ENCODE data around the gene IGFN1.
"Not testable (repeated sequence)": the region's sequence is repeated elsewhere in the genome, so short reads cannot be mapped to it uniquely, and the experiment has no call there.

The IGFN1 gene

GRCh38 chr1:201217851-201218250 lies 27.2 kb downstream of the IGFN1 start:
- DNase-seq (ENCODE audit: low read depth, low spot score), result no peak

DNA sequence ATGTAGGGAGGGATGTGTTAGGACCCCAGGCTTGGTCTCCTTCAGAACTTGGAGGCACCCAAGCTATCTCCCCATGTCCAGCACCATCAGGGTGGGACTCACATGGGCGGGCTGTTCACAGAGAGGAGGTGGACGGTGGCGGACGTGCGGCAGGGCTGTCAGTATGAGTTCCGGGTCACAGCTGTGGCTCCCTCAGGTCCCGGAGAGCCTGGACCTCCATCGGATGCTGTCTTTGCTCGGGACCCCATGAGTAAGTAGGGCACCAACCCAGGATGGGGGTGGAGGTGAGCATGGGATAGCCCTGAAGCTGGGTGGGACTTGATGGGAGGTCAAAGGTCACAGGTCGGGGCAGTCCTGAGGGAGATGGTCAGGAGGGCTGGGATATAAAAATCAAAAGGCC lies 27.8 kb downstream of the IGFN1 start:
- no peak for DNase-seq (ENCODE audit: low read depth, low spot score)

DNA sequence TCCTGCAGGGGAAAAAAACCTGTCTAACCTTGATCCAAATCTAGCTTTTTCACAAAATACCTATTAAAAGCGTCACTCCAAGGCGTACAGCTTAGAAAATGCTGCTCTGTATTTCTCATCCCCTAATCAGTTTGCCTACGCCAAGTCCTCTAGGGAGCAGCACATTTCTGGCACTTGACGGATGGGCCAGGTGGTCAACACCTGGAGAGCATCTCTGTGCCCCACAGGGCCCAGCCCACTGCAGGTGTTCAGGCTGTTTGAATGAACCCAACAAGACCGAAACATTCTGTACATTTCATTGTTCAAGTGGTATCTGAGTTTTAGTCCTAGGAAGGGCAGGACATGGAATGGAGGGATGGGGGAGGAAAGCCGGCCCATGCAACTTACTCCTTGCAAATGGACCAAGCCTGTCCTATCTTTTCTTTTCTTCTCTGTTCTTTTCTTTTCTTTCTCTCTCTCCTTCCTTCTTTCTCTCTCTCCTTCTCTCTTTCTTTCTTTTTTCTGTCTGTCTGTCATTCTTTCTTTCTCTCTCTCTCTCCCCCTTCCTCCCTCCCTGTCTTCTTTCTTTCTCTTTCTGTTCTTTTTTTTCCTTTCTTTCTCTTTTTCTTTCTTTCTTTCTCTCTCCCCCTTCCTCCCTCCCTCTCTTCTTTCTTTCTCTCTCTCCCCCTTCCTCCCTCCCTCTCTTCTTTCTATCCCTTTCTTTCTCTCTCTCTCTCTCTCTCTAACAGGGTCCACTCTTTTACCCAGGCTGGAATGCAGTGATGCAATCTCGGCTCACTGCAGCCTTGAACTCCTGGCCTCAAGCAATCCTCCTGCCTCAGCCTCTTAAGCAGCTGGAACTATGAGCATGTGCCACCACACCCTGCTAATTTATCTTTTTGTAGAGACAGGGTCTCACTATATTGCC lies 29.1 kb downstream of the IGFN1 start:
- no peak for DNase-seq (ENCODE audit: low read depth, low spot score)

DNA sequence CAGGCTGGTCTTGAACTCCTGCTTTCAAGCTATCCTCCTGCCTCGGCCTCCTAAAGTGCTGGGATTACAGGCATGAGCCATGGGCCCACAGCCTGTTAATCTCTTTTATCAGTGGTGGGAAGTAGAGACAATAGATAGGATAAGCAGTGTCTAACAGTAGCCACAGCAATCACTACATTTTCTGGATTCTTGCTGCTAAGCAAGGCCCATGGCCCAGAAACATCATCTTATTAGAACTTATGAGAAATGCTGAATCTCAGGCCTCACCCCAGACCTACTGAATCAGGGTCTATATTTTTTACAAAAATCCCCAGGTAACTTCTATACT lies 29.7 kb downstream of the IGFN1 start:
- no peak for DNase-seq (ENCODE audit: low read depth, low spot score)

- DNase-seq (ENCODE audit: low read depth, low spot score), result no peak
These were observed 30.7 kb downstream of the IGFN1 start for GRCh38 chr1:201221201-201221846.

DNA sequence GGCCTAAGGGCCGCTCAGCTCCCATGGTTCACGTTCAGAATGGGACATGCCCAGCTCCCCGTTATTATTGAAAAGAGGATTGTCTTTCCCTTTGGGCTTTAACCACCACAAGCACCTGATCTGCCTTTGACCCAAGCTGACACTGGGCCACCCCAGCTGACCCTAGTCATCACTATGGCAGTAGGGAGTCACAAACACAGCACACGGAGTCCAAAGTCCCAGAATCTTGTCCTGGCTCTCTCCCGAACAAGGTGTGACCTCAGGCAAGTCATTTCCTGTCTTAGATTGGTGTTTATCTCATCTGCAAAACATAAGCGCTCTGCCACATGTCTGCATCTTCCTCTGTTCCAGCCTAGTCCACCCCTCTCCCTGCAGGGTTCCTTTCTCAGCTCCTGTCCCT lies 31.5 kb downstream of the IGFN1 start:
- DNase-seq (ENCODE audit: low read depth, low spot score), result no peak

GRCh38 chr1:201223852-201224665 lies 33.4 kb downstream of the IGFN1 start:
- no peak for DNase-seq (ENCODE audit: low read depth, low spot score)

GRCh38 chr1:201224666-201225370 lies 34.2 kb downstream of the IGFN1 start:
- DNase-seq (ENCODE audit: low read depth, low spot score), result no peak

DNA sequence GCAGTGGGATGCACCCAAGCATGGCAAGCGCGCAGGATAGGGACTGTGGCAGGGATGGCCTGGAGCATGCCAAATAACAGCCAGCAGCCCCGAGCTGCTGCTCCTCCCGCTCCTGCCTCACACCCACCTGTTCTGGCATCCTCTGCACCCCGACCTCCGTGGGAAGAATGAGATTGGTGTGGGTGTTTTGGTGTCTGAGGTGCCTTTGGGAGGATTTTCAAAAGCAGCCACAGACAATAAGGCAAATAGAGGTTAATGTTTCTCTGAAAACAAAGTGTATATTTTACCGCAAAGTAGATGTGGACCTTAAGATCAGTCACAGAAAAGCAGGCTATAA lies 35.5 kb downstream of the IGFN1 start:
- no peak for DNase-seq (ENCODE audit: low read depth, low spot score)

DNA sequence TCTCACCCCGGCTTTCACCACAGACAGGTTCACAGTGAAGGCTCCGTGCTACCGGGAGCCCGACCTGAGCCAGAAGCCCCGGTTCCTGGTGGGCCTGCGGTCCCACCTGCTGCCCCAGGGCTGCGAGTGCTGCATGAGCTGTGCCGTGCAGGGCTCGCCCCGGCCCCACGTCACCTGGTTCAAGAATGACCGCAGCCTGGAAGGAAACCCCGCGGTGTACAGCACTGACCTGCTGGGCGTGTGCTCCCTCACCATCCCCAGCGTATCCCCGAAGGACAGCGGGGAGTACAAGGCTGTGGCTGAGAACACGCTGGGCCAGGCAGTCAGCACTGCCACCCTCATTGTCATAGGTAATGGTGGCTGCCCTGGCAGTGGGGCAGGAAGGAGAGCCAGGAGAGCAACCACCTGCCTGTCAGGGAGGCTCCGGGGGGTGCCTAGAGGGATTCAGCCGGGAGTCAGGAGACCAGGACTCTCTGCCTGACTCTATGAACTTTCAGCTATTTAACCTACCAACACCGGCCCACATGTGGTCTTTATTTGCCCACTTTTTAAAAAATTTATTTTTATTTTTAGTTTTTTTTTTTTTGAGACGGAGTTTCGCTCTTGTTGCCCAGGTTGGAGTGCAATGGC lies 36.4 kb downstream of the IGFN1 start:
- no peak for DNase-seq (ENCODE audit: low read depth, low spot score)

GRCh38 chr1:201228011-201228983 lies 37.7 kb downstream of the IGFN1 start:
- DNase-seq (ENCODE audit: low read depth, low spot score), result no peak

GRCh38 chr1:201229095-201229494 lies 38.5 kb downstream of the IGFN1 start:
- DNase-seq (ENCODE audit: low read depth, low spot score), result no peak

GRCh38 chr1:201229771-201230635 lies 39.4 kb downstream of the IGFN1 start:
- no peak for DNase-seq (ENCODE audit: low read depth, low spot score)

DNA sequence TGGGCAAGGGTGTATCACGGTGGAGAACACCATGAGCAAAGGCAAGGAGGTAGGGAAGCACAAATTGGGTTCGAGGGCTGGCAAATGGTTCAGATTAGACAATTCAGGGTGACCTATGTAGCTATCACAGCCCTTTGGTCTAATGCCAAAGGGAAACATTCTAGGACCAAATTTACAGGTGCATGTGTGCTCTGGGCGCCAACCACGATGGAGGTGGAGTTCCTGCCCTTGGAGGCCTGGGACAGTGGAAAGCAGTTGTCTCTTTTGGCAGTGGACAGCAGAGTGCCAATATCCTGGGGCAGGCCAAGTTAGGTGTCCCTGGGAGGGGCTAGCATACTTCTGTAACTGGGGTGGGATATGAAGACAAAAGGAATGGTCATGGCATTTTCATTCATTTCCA lies 40.1 kb downstream of the IGFN1 start:
- no peak for DNase-seq (ENCODE audit: low read depth, low spot score)

- DNase-seq (ENCODE audit: low read depth, low spot score), result not testable (repeated sequence)
These were observed 49.0 kb downstream of the IGFN1 start for GRCh38 chr1:201239646-201240045.

DNA sequence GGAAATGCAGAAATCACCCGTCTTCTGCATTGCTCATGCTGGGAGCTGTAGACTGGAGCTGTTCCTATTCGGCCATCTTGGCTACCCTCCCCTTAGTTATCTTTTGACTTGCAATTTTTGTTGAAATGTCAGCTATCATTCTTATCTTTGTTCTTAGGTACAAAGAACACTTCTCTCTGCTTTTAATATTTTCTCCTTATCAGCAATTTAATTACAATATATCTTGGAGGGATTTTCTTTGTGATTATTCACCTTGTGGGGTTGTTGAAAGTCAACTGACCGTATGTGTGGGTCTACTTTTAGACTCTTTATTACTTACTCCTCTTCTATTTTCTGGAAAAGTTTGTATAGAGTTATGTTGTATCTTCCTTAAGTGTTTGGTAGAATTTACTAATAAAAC lies 49.5 kb downstream of the IGFN1 start:
- DNase-seq (ENCODE audit: low read depth, low spot score), result no peak

GRCh38 chr1:201241736-201242135 lies 51.1 kb downstream of the IGFN1 start:
- DNase-seq (ENCODE audit: low read depth, low spot score), result no peak

- no peak for DNase-seq (ENCODE audit: low read depth, low spot score)
These were observed 54.5 kb downstream of the IGFN1 start for GRCh38 chr1:201245082-201245481.

Data from smooth muscle cell of the brain vasculature (primary cell).